Upper lobe of left lung (tissue), 6 donors: ENCODE results near the gene CANX. TPM values are rescaled to one million over a fixed set of nuclear protein-coding genes. Genes with fewer than 3 reads are reported as not detected.

Experiments used
- ATAC-seq, 2 donors: fragments of 200-7000 bp; cut with Tn5 transposase; one replicate each; pipeline ENCODE4 v1.9.1; 2022; ENCODE audit warnings: mild to moderate bottlenecking in 2 of 2, moderate library complexity in 2 of 2; ENCODE audit not compliant: low FRiP score in 2 of 2
- DNase-seq, 2 donors: peaks; one replicate each; pipeline ENCODE4 v3.0.0-alpha.2; 2019 to 2020
- H3K27ac ChIP-seq, 4 donors: fragments of 200-600 bp; sonication (generic); one replicate each; pipeline ENCODE4 v1.5.1; 2016 to 2019
- H3K27me3 ChIP-seq, 4 donors: fragments of 200-600 bp; sonication (generic); one replicate each; pipeline ENCODE4 v1.5.1; 2017 to 2019
- H3K36me3 ChIP-seq, 4 donors: fragments of 200-600 bp; sonication (generic); one replicate each; pipeline ENCODE4 v1.5.1; 2016 to 2019
- H3K4me1 ChIP-seq, 4 donors: fragments of 200-600 bp; sonication (generic); one replicate each; pipeline ENCODE4 v1.5.1; 2018 to 2019
- H3K4me3 ChIP-seq, 4 donors: fragments of 200-600 bp; sonication (generic); one replicate each; pipeline ENCODE4 v1.5.1; 2017 to 2019; ENCODE audit warnings: mild to moderate bottlenecking in 2 of 4, moderate library complexity in 1 of 4
- H3K9me3 ChIP-seq, 4 donors: fragments of 200-600 bp; sonication (generic); one replicate each; pipeline ENCODE4 v1.5.1; 2018 to 2019
- EP300 ChIP-seq, 4 donors: sonication (generic); formaldehyde crosslinking; IDR thresholded peaks; one replicate each; pipeline ENCODE4 v1.5.1; 2017; ENCODE audit warnings: antibody characterized with exemption in 4 of 4, control low read depth in 2 of 4
- POLR2A ChIP-seq, 4 donors: fragments of 450-650 bp; IDR thresholded peaks; one replicate each; pipeline ENCODE4 v1.5.1; 2016 to 2017; ENCODE audit warnings: antibody characterized with exemption in 4 of 4, mild to moderate bottlenecking in 2 of 4
- POLR2AphosphoS5 ChIP-seq, 2 donors: sonication (generic); formaldehyde crosslinking; IDR thresholded peaks; one replicate each; pipeline ENCODE4 v1.5.1; 2017; ENCODE audit warnings: antibody characterized with exemption in 2 of 2
- WGBS, 2 donors: methylation state at CpG; one replicate each; pipeline ENCODE4 v1.1.5; 2017 to 2018; 5-methylcytosine and 5-hydroxymethylcytosine counted together
- total RNA-seq, 6 donors: library from RNA; depleted of rRNA in 4 of 6; stranded (reverse); fragments of >200 nt in 4 of 6; gene quantifications; one replicate each; pipeline versions ENCODE4 v1.1.0 to v1.2.1, GENCODE V29; 2016 to 2021
- TF ChIP-seq, protein P1 (sequence below), 6 experiments: fragments of 450-650 bp in 4 of 6; fragments of 200-600 bp in 2 of 6; sonication (generic) in 2 of 6; IDR thresholded peaks; one replicate each; pipeline ENCODE4 v1.5.1; 2016 to 2019; ENCODE audit warnings: antibody characterized with exemption in 6 of 6
- donor health status: DM: no; HTN: no; CAD: no; lungs with moderate emphysema.
- donor health status: DM: no; HTN: yes; CAD: no; lungs with severe emphysema.

The CANX gene
- total RNA-seq, 6 donors from 2014 or later: 139 to 754 (median 342) TPM

DNA sequence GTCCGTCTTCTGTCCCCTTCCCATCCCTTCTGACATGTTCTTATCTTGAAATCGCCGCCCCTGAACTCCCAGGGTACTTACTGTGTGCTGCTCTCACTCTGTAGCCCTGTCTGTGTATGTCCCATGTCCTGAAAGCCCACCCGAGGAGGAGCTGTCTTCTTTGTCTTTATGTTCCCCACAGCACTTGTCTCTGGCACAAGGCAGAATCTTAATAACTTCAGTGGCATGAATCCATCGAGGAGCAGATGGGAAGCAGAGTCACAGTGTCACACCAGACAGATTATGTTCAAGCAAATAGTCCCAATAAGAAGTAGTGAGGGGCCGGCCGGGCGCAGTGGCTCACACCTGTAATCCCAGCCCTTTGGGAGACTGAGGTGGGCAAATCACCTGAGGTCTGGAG lies 65.3 kb downstream of the CANX start:
- H3K36me3 ChIP-seq: peaks cover 11 to 36% (median 21%) of the 10 kb centered on the region in 4 donors
- H3K27me3 ChIP-seq: no peaks in the 10 kb centered on the region
- 60 to 75% methylated on average over 8 of the region's 8 CpGs for WGBS, 2 donors
- H3K4me1 ChIP-seq: peaks cover 59 to 68% (median 67%) of the 10 kb centered on the region in 4 donors
- ATAC-seq: no peak
- TF ChIP-seq EP300 (IDR thresholded peaks at IDR 0.05): no peak
- no peak for TF ChIP-seq POLR2AphosphoS5 (IDR thresholded peaks at IDR 0.05)
- no peak for TF ChIP-seq POLR2A (IDR thresholded peaks at IDR 0.05)
- TF ChIP-seq, protein P1, sequence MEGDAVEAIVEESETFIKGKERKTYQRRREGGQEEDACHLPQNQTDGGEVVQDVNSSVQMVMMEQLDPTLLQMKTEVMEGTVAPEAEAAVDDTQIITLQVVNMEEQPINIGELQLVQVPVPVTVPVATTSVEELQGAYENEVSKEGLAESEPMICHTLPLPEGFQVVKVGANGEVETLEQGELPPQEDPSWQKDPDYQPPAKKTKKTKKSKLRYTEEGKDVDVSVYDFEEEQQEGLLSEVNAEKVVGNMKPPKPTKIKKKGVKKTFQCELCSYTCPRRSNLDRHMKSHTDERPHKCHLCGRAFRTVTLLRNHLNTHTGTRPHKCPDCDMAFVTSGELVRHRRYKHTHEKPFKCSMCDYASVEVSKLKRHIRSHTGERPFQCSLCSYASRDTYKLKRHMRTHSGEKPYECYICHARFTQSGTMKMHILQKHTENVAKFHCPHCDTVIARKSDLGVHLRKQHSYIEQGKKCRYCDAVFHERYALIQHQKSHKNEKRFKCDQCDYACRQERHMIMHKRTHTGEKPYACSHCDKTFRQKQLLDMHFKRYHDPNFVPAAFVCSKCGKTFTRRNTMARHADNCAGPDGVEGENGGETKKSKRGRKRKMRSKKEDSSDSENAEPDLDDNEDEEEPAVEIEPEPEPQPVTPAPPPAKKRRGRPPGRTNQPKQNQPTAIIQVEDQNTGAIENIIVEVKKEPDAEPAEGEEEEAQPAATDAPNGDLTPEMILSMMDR (IDR thresholded peaks at IDR 0.05): no peak
- no peak overlapping the region for H3K4me3 ChIP-seq
- DNase-seq: no peak
- H3K9me3 ChIP-seq: no peaks in the 10 kb centered on the region
- peak overlapping the region in 3 of 4 donors; percentile 28 to 54 (median 49) for H3K27ac ChIP-seq

DNA sequence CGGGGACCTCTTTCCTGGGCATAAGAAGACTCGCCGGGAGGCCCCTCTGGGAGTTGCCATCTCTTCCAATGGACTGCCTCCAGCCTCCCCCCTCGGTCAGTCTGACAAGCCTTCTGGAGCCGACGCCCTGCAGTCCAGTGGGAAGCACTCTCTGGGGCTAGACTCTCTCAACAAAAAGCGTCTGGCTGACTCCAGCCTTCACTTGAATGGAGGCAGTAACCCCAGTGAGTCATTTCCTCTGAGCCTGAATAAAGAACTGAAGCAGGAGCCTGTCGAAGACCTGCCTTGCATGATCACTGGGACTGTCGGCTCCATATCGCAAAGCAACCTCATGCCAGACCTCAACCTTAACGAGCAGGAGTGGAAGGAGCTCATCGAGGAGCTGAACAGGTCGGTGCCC lies 66.6 kb downstream of the CANX start:
- WGBS, 2 donors: 49 to 59% methylated on average over 10 to 13 of the region's 13 CpGs
- TF ChIP-seq EP300 (IDR thresholded peaks at IDR 0.05): no peak
- TF ChIP-seq, protein P1 (IDR thresholded peaks at IDR 0.05): no peak
- no peak for TF ChIP-seq POLR2A (IDR thresholded peaks at IDR 0.05)
- TF ChIP-seq POLR2AphosphoS5 (IDR thresholded peaks at IDR 0.05): no peak
- Histone ChIP-seq H3K36me3 (peaks cover 22 to 49% (median 34%) of the 10 kb centered on the region in 4 donors), H3K9me3 (no peaks in the 10 kb centered on the region), H3K4me3 (no peak overlapping the region), H3K27ac (peak overlapping the region; percentile 15 to 77 (median 52)), H3K4me1 (peaks cover 47 to 63% (median 55%) of the 10 kb centered on the region in 4 donors), H3K27me3 (no peaks in the 10 kb centered on the region)
- DNase-seq (no peak), ATAC-seq (peak in 1 of 2 donors; percentile 83)

- H3K27me3 ChIP-seq: no peaks in the 10 kb centered on the region
- no peaks in the 10 kb centered on the region for H3K9me3 ChIP-seq
- WGBS, 2 donors: 87 to 96% methylated on average over 10 to 20 of the region's 20 CpGs
- peaks cover 46 to 59% (median 55%) of the 10 kb centered on the region in 4 donors for H3K4me1 ChIP-seq
- peaks cover 26 to 57% (median 42%) of the 10 kb centered on the region in 4 donors for H3K36me3 ChIP-seq
- TF ChIP-seq POLR2A (IDR thresholded peaks at IDR 0.05) (no peak), EP300 (IDR thresholded peaks at IDR 0.05) (no peak), POLR2AphosphoS5 (IDR thresholded peaks at IDR 0.05) (no peak)
- TF ChIP-seq, protein P1 (IDR thresholded peaks at IDR 0.05): no peak
- peak in 1 of 2 donors; percentile 70 for DNase-seq
- H3K27ac ChIP-seq: peak overlapping the region; percentile 15 to 77 (median 52)
- no peak for ATAC-seq
- no peak overlapping the region for H3K4me3 ChIP-seq
These were observed 67.4 kb downstream of the CANX start for GRCh38 chr5:179766021-179766725.

- DNase-seq (no peak), ATAC-seq (no peak)
- no peak overlapping the region for H3K4me3 ChIP-seq
- 61 to 67% methylated on average over 12 of the region's 12 CpGs for WGBS, 2 donors
- H3K27me3 ChIP-seq: no peaks in the 10 kb centered on the region
- H3K27ac ChIP-seq: peak overlapping the region in 2 of 4 donors; percentile 15 to 77
- H3K9me3 ChIP-seq: no peaks in the 10 kb centered on the region
- H3K4me1 ChIP-seq: peaks cover 44 to 52% (median 48%) of the 10 kb centered on the region in 4 donors
- peaks cover 32 to 64% (median 49%) of the 10 kb centered on the region in 4 donors for H3K36me3 ChIP-seq
- TF ChIP-seq EP300 (IDR thresholded peaks at IDR 0.05): no peak
These were observed 68.1 kb downstream of the CANX start for GRCh38 chr5:179766726-179767455.

DNA sequence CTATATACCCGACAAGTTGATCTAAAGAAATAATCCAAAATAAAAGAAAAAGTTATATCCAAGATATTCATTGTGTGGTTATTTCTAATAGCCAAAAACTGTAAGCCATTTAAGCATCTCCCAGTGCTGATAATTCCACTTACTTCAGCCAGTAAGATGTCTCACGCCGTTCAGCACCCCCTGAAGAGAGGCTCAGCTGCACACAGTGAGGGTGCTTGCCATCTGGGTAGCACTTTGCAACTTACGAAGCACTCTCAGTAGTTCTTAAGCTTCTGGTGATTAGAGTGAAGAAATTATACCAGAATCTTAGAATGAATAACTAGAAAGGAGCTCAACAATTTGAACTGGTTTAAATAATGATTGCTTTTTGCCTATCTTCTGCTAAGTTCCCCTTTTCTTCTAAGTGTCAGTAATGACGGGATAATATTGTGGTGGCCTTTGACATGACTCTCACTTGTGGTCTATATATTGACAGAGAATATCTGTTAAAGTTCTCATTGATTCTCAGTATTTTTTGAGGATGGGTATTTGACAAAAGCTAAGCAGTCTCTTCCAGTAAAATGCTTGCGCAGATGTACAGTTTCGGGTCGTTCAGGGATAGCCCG lies 68.8 kb downstream of the CANX start:
- no peak overlapping the region for H3K4me3 ChIP-seq
- H3K4me1 ChIP-seq: peaks cover 36 to 45% (median 41%) of the 10 kb centered on the region in 4 donors
- H3K27ac ChIP-seq: no peak overlapping the region
- WGBS, 2 donors: 89 to 90% methylated on average over 9 of the region's 9 CpGs
- ATAC-seq: no peak
- TF ChIP-seq POLR2A (IDR thresholded peaks at IDR 0.05): no peak
- TF ChIP-seq POLR2AphosphoS5 (IDR thresholded peaks at IDR 0.05): no peak
- no peaks in the 10 kb centered on the region for H3K9me3 ChIP-seq
- no peak for DNase-seq
- H3K27me3 ChIP-seq: no peaks in the 10 kb centered on the region
- peaks cover 32 to 71% (median 56%) of the 10 kb centered on the region in 4 donors for H3K36me3 ChIP-seq
